K562 (cell line): ENCODE measurements around the gene CADPS2. TPM values are rescaled to one million over a fixed set of nuclear protein-coding genes. Genes with fewer than 3 reads are reported as not detected.

Source experiments
- BDP1 ChIP-seq: IDR thresholded peaks from 3 replicates; pipeline ENCODE4 v1.6.1; 2011; ENCODE audit not compliant: insufficient read length, insufficient read depth
- CEBPZ ChIP-seq: fragments of 150-350 bp; IDR thresholded peaks from 2 replicates; pipeline ENCODE4 v1.6.1; 2014; ENCODE audit warnings: low read depth, mild to moderate bottlenecking, low read length, borderline replicate concordance
- NR0B1 ChIP-seq: fragments of 450-650 bp; IDR thresholded peaks from one replicate; pipeline ENCODE4 v1.6.1; 2018; ENCODE audit warnings: mild to moderate bottlenecking, moderate library complexity; ENCODE audit not compliant: partially characterized antibody
- SAFB2 ChIP-seq: fragments of 200-400 bp; formaldehyde crosslinking; IDR thresholded peaks from 2 replicates; pipeline ENCODE4 v1.6.1; 2018; ENCODE audit warnings: borderline replicate concordance, low read length, low read depth, moderate library complexity; ENCODE audit not compliant: severe bottlenecking
- ZNF277 ChIP-seq: fragments of 250-450 bp; sonication (Bioruptor Pico); IDR thresholded peaks from 2 replicates; pipeline ENCODE4 v1.8.0; 2022; ENCODE audit warnings: inconsistent platforms, mild to moderate bottlenecking, moderate library complexity, borderline replicate concordance
- ZNF407 ChIP-seq: fragments of 450-650 bp; IDR thresholded peaks from 2 replicates; pipeline ENCODE4 v1.6.1; 2016; ENCODE audit warnings: low read depth
- ZNF655 ChIP-seq: fragments of 250-450 bp; sonication (Bioruptor Pico); IDR thresholded peaks from 2 replicates; pipeline ENCODE4 v1.5.0; 2021
- polyA plus RNA-seq, 8 experiments: library from polyadenylated mRNA; depleted of rRNA in 4 of 8; stranded (reverse) in 5 of 8; unstranded in 3 of 8; fragments of >200 nt; fragmentation: Nextera tagmentation in 2 of 8; fragmentation: Illumina TruSeq in 1 of 8; extraction: Ambion mirVana in 2 of 8; extraction: Trizol in 1 of 8; gene quantifications; 2 replicates each; pipeline versions ENCODE4 v1.2.1 to v1.2.3, GENCODE V29; 2011 to 2014; ENCODE audit warnings: inconsistent platforms in 1 of 8, missing spikeins in 1 of 8
- total RNA-seq, 7 experiments: library from RNA; depleted of rRNA in 6 of 7; stranded (reverse); fragments of >200 nt in 6 of 7; fragmentation: Illumina TruSeq in 2 of 7; extraction: Trizol in 2 of 7; gene quantifications; 2 replicates each; pipeline versions ENCODE4 v1.2.1 to v1.2.3, GENCODE V29; 2011 to 2021; ENCODE audit warnings: low replicate concordance in 1 of 7

CADPS2 gene
- total and polyA plus RNA-seq, 9 of the 15 experiments (the other 6 are each of a cell fraction or from before 2014, with no cell fraction given): 0.03 to 0.14 (median 0.04) TPM; not detected in 1

- TF ChIP-seq ZNF277 (CRISPR knock-in tag) (no peak), ZNF655 (CRISPR knock-in tag) (no peak), ZNF407 (no peak), CEBPZ (no peak), SAFB2 (no peak), NR0B1 (no peak), BDP1 (no peak)
These were observed 613.1 kb downstream of the CADPS2 start (continued) for GRCh38 chr7:122273117-122273516.
